Left kidney (tissue), 2 donors: ENCODE measurements around the gene ARSG. TPM values are rescaled to one million over a fixed set of nuclear protein-coding genes. Genes with fewer than 3 reads are reported as not detected.
"Not testable (repeated sequence)": the region's sequence is repeated elsewhere in the genome, so short reads cannot be mapped to it uniquely, and the experiment has no call there.

Experiments
- DNase-seq: peaks from one replicate; pipeline ENCODE4 v3.0.0-alpha.2; 2013
- polyA plus RNA-seq: library from polyadenylated mRNA; unstranded; fragments of 120-200 nt; gene quantifications from one replicate; pipeline ENCODE4 v1.2.1, GENCODE V29; 2013; ENCODE audit not compliant: insufficient read length

The ARSG gene
- polyA plus RNA-seq, 1 donor: 6.2 TPM

DNA sequence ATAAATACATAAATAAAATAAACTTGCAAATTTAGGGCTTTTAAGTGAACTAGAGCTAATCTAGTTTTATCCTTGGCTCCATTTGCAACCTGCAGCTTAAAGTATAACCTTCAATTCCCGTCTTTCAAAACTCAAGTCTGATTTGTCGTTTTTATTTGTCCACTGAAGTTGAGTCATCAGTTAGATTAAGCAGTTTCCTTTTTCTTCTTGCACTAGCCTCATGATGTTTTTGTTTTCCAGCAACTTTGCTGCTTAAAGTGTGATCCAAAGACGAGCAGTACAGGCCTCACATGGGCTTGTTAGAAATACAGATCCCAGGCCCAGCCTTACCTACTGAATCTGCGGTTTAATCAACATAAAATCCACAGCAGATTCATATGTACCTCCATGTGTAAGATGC, 13.8 kb downstream of the ARSG start:
- DNase-seq: no peak

DNA sequence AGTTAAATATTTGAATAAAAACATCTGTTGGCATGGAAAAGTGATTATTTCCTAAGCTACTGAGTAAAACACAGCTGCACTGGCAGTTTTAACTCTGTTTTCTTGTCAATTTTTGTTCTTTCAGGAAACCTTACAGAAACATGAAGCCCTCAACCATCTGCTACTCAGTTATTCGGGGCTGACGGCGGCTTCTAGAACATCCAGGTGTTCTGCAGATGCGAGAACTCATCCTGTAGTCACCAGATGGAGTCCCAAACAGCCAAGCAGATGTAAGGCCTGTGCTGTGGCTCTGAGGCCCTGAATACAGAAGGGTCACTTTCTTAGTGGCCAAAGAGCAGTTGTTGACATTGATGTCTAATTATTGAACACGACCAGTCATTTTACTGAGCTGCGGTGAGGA, 15.5 kb downstream of the ARSG start:
- DNase-seq: no peak

DNA sequence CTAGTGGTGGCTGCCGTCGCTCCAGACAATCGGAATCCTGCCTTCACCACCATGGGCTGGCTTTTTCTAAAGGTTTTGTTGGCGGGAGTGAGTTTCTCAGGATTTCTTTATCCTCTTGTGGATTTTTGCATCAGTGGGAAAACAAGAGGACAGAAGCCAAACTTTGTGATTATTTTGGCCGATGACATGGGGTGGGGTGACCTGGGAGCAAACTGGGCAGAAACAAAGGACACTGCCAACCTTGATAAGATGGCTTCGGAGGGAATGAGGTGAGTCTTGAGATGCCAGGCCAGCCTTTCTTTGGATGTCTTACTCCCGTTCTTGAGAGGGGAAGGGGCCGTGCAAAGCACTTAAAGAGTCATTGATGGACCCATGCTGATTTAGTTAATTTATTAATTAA, 16.1 kb downstream of the ARSG start:
- no peak for DNase-seq

DNA sequence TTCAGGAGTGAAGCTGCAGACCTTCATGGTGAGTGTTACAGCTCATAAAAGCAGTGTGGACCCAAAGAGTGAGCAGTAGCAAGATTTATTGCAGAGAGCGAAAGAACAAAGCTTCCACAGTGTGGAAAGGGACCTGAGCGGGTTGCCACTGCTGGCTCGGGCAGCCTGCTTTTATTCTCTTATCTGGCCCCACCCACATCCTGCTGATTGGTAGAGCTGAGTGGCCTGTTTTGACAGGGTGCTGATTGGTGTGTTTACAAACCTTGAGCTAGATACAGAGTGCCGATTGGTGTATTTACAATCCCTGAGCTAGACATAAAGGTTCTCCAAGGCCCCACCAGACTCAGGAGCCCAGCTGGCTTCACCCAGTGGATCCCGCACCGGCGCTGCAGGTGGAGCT, 17.2 kb downstream of the ARSG start:
- DNase-seq: not testable (repeated sequence)

DNA sequence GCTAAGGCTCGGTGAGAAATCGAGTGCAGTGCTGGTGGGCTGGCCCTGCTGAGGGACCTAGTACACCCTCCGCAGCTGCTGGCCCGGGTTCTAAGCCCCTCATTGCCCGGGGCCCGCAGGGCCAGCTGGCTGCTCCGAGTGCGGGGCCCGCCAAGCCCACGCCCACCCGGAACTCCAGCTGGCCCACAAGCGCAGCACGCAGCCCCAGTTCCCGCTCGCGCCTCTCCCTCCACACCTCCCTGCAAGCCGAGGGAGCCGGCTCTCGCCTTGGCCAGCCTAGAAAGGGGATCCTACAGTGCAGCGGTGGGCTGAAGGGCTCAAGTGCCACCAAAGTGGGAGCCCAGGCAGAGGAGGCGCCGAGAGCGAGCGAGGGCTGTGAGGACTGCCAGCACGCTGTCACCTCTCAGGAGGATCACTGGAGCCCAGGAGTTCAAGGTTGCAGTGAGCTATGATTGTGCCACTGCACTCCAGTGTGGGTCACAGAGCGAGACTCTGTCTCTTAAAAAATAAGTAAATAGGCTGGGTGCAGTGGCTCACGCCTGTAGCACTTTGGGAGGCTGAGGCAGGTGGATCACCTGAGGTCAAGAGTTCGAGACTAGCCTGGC, 17.9 kb downstream of the ARSG start:
- not testable (repeated sequence) for DNase-seq

DNA sequence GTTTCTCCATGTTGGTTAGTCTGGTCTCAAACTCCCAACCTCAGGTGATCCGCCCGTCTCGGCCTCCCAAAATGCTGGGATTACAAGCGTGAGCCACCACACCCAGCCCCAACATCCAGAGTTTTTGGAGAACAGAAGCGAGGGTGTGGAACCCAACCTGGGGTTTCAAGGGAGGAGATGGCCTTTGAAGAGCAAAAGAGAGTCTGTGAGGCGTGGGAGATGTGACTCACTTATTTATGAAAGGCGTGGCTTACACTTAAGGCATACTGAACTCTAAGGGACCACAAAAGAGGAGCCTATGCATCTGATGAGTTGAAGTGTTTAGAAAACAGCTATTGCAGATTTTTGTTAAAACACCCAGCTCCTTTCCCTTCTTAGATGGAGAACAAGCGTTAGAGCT, 18.9 kb downstream of the ARSG start:
- DNase-seq: no peak

DNA sequence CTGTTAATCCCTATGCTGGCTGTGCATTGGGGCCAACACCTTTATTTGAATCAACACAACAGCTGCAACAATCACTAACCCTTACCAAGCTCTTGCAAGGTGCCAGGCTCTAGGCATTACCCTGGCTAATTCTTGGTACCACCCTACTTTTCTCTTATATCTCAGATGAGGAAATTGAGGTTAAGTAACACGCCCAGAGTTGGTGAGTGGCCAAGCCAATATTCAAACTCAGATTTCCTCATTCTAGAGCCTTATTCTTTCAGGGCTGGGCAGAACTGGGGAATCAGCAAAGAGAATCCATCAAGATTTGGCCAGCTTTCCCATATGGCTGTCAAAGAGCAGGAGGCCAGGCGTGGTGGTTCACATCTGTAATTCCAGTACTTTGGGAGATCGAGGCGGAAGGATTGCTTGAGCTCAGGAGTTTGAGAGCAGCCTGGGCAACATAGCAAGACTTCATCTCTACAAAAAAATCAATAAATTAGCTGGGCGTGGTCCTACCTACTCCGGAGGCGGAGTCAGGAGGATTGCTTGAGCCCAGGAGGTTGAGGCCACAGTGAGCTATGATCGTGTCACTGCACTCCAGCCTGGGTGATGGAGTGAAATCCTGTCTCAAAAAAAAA, 23.7 kb downstream of the ARSG start:
- DNase-seq: no peak

DNA sequence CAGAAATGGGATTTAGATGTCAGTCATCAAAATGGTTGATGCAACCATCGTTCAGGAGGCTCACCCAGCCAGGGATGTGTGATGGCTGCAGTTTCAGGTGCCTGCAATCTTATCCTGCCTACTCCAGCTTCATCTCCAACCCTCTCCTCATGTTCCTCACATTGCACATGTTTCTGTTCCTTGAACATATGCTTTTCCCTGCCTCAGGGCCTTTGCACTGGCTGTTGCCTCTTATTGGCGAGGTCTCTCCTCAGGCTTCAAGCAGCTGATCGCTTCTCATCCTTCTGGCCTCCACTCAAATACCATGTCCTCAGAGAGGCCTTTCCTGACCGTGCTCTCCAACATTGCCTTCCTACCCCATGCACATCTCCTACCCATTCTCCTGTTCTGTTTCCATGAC, 24.6 kb downstream of the ARSG start:
- no peak for DNase-seq

DNA sequence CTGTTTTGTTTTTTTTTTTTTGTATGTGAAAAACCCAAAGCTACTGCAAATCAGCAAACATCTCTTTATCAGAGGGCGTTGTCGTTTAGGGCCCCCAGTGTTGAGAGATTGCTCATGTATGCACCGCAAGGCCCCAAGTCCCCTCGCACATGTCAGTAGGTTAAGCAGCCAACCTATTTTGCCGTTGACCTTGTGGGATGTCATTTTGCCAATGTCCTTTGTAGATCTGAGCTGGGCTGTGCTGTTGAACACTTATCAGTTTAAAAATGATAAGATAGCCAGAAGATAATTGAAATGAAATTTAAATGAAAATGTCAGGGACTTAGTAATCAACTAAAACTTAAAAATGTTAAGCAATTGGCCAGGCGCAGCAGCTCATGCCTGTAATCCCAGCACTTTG, 26.2 kb downstream of the ARSG start:
- no peak for DNase-seq

DNA sequence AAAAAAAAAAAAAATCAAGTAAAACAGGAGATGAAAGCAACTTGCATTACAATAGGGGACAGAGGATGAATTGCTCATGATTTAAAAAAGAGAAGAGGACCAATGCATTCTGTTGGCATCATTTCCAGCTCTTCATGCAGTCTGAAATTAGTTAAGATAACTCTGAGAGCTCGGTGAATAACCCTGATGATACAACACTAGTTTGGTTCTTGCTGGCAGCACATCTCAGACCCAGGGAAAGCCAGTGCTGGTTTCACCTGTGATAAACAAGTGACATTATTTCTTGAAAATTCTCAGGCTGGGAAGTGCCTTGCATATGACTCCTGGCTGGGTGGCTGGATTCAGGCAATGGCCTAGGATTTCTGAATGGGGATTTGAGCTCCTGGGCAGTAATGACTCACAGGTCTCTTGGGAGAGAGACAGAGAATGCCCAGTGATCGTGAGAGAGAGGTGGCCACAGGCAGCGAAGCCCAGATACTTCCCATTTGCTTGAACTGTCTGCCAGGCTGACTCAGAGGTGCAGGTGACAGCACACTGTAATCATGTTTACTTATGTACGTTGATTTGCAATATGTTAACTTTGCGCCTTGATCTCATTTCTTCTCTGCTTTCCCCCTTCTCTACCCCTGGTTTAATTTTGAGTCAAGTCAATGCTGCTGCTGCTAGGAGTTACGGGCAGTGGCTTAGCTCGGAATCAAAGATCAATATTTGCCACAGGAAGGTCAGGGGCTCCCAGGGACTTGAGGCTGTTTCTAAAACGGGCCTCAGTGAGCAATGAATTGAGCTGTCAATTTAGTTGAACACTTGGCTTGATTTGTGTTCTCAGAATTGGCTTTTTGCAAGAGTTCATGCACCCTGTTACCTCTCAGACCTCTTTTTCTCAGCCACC, 27.1 kb downstream of the ARSG start:
- DNase-seq: no peak

DNA sequence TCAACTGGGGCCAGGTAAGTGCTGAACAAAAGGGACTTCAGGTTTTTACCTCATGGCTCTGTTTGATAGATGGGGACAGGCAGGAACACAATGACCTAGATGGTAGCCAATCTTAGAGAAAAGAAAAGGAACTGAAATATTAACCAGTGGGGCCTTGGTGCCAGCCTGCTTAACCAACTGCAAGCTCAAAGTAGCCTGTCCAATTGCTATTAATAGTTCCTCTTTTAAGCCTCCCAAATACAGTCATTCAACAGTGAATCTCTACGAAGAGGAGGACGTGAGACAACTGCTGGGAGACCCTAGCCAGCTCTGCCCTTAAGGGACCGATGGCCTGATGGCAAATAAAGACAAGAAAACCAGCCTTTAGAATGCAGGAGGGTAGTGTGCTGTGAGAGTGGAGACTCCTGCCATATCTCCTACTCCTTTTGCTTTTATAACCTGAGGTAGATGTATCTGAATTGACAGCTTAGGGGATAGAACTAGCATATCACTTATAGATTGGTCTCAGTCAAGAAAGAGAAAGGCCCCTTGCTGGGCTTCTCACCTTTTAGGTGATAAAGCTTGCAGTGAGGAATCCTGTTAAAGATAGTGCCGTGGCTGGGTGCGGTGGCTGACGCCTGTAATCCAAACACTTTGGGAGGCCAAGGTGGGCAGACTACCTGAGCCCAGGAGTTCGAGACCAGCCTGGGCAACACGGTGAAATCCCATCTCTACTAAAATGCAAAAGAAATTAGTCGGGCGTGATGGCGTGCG, 28.3 kb downstream of the ARSG start:
- no peak for DNase-seq

DNA sequence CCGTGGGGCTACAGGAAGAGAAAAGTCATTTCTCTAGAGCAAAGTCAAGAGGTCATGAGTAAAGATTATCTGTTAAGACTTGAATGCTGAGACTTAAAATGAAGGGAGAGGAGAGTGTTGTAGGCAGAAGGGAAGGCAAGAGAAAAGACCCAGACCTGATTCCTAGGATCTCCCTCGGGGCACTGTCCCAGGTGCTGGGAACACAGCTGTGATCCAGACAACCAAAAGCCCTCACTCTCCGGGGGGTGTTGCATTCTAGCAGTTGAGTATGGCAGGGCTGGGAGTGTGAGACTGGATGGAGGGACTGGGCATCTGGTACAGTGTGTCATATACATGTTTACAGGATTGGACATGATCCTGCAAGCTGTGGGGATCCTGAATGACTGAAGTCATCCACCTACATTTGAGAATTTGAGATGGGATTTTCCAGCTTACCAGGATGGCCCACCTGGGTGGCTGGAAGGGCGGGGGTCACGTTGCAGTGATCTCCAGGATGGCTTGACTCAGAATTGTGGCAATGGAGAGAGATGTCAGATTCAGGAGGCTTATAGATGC, 29.1 kb downstream of the ARSG start:
- DNase-seq: no peak

DNA sequence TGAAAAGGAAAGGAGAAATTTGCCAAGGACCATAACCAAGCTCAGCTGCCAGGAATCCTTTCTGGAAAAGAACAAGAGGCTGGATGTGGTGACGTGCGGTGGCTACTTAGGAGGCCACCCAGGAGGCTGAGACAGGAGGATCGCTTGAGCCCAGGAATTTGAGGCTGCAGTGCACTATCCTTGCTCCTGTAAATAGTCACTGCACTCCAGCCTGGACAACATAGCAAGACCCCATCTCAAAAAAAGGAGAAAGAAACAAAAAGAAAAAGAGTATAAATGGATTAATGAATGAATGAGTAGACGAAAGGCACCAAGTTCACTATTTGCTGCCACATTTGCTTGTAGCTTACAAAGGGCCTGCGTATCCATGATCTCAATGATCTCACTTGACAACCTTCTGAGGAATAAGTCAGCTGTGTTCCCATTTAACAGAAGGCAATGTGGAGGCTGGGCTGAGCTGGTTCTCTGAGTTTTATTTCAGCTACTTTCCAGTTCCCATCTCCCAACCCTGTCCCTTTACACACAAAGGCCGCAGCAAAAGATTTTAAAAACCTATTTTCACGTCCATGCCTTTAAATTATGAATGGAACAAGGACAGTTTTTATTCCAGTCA, 29.8 kb downstream of the ARSG start:
- DNase-seq: no peak

DNA sequence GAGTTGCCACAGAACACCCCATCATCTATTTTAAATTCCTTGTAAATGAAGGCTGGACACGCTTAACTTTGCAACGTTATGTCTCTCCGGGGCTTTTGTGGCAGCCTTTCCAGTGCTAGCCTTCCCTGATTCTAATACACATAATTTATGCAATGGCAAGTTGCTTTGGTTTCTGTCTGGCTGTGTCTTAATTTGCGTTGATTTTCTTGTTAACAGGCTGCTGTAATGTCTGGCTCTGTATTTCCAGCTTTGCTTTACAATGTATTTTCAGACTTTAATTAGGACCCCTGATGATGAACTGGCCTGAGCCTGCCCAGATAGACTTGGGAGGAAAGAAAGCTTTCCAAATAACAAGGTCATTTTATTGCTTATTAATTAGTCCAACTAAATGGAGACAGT, 30.3 kb downstream of the ARSG start:
- DNase-seq: no peak

DNA sequence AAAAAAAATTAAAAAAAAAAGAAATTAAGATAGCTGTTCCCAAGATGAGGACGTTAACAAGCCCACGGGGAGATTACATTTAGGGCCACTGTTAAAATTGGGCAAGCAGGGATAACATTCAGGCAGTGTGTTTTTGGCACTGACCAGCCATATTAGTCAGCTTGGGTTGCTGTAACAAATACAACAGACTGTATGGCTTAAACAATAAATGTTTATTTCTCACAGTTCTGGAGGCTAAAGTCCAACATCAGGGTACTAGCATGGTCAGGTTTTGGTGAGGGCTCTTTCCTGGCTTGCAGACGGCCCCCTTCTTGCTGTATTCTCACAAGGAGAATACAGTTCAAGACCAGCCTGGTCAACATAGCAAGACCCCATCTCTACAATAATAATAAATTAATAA, 31.3 kb downstream of the ARSG start:
- no peak for DNase-seq

DNA sequence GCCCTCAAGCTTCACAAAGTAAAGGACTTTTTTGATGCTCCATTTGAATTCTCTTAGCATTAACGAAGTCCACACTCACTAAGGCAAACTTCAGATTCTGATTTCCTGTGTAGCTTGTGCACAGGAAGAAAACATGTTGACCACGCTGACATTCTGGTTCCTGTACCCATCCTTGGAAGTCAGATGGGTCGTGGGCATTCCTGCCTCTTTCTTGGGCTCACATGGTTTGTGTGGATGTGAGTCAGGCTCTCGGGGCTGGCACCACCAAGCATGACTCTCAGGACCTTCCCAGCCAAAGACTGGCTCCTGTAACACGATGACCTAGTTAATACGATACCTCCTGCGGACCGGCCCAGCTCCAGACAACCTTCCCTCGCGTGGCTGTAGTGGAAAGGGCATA, 32.8 kb downstream of the ARSG start:
- DNase-seq: no peak

DNA sequence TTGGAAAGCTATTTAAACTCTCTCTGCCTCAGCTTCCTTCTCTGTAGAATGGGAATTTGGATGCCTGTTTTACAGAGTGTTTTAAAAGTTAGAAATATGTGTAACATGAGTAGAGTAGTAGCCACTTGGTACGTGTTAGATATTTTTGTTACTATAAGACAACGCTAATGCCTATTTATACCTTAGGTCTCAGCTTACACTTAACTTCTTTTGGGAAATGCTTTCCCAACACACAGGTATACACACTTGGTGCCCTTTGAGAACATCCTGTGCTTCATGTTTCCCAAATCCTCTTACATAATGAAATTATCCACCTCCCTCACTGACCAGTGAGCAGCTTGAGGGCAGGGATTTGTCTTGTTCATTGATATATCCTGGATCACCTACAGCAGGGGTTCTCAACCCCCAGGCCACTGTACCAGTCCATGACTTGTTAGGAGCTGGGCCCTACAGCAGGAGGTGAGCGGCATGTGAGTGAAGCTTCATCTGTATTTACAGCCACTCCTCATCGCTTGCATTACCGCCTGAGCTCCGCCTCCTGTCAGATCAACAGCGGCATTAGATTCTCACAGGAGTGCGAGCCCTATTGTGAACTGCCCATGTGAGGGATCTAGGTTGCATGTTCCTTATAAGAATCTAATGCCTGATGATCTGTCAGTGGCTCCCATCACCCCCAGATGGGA, 33.5 kb downstream of the ARSG start:
- DNase-seq: no peak

DNA sequence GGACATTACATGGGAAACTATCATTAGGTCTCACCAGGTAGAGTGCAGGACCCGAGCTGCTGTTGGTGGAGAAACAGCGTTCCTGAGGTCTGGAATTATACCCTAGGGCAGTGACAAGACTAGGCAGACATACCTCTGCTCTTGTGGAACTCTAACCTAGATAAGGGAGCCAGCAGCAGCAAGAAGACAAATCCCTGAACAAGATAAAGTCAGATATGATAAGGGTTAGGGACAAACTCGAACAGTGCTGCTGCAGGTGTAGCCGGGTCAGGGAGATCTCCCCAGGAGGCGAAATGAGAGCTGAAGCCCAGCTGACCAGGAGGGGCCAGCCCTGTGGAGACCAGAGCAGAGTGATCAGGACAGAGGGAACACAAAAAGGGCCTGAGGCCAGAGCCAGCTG, 34.7 kb downstream of the ARSG start:
- DNase-seq: no peak

DNA sequence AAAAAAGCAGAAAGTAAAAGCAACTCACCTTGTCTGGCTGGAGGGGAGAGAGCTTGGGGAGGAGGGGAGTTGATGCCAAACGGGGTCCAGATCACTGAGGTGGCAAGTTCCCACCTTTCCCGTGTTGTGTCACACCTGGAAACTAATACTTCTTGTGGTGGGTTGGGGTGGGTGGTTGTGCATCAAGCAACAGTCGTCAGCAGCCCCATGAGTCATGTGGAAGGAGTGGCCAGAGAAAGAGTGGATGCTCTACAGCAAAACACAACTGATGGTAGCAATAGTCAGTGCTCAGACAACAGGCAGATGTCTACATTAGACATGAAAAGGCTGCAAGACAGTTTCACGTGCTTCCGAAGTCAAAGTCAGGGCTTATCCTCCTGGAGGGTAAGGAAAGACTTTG, 35.4 kb downstream of the ARSG start:
- no peak for DNase-seq

DNA sequence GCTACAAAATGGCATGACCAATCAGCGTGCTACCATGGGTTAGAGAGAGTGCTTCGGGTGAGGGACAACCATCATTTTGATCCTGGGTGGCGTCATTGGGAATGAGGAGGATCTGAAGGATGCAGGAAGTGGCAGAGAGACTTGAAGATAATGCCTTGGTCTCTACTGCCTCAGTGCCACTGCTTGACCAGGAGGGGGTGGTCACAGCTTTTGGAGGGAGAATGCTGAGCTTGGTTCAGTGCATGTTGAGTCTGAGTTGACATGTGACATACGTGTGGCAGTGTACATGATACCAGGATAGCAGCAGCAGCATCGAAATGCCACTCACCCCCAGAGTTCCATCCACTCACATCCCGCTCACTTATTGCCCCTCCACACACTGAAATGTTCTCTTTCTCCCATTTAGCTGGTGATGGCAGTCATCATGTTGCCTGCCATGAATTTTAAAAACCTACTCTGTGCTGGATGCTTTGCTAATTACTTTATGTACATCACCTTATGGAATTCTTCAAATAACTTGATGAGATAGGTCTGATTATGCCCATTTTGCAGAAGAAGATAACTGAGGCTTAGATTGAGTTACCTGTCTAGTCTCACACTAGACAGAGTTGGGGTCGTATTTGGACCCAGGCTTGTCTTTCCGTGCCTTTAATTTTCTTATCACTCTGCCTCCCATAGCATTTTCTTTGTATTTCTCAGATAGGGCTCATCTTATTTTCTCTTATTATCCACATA, 36.7 kb downstream of the ARSG start:
- DNase-seq: no peak

DNA sequence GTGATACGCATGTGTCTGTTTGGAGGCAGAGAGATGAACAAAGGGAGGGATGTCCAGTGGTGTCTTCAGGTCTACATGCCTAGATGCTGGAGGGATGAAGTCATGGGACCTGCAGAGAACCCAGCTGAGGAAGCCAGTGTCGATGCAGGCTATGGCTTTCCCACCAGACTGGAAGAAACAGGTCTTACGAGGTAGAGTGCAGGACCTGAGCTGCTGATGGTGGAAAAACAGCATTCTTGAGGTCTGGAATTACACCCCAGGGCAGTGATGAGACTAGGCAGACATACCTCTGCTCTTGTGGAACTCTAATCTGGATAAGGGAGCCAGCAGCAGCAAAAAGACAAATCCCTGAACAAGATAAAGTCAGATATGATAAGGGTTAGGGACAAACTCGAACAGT, 37.4 kb downstream of the ARSG start:
- DNase-seq: no peak
